GM21515 (cell line): Measurements from ENCODE around the gene RASSF4.
"Not testable (repeated sequence)": the region's sequence is repeated elsewhere in the genome, so short reads cannot be mapped to it uniquely, and the experiment has no call there.

Source experiments
- ATAC-seq: cut with Tn5 transposase; IDR thresholded peaks from one replicate; pipeline ENCODE4 v1.9.1; 2021; ENCODE audit not compliant: unreplicated experiment

RASSF4 gene

GRCh38 chr10:45000752-45001380, 41.3 kb downstream of the RASSF4 start, which contains the start of gene ZNF22:
TSS of gene ZNF22 (plus strand) at chr10:45000923. CDS start at chr10:45003369, 2,446 bp downstream.
- ATAC-seq: peak; percentile 74

- peak; percentile 72 for ATAC-seq
Observed at GRCh38 chr10:45001381-45002148, 42.0 kb downstream of the RASSF4 start.

- no peak for ATAC-seq
Observed at GRCh38 chr10:45003432-45004000, 43.9 kb downstream of the RASSF4 start.

- ATAC-seq: no peak
Observed at GRCh38 chr10:45004661-45005060, 45.1 kb downstream of the RASSF4 start.

GRCh38 chr10:45005284-45005683, 45.7 kb downstream of the RASSF4 start:
- no peak for ATAC-seq

- no peak for ATAC-seq
Observed at GRCh38 chr10:45006276-45007030, 46.9 kb downstream of the RASSF4 start.

GRCh38 chr10:45008524-45009161, 49.0 kb downstream of the RASSF4 start:
- peak; percentile 88 for ATAC-seq

- not testable (repeated sequence) for ATAC-seq
Observed at GRCh38 chr10:45014557-45014956, 55.0 kb downstream of the RASSF4 start.

- ATAC-seq: no peak
Observed at GRCh38 chr10:45015590-45015989, 56.0 kb downstream of the RASSF4 start.

GRCh38 chr10:45023426-45023825, 63.8 kb downstream of the RASSF4 start:
- ATAC-seq: no peak

- no peak for ATAC-seq
Observed at GRCh38 chr10:45034301-45034700, 74.7 kb downstream of the RASSF4 start.

- no peak for ATAC-seq
Observed at GRCh38 chr10:45035673-45036072, 76.1 kb downstream of the RASSF4 start.

- ATAC-seq: no peak
Observed at GRCh38 chr10:45040921-45041542, 81.4 kb downstream of the RASSF4 start.

- ATAC-seq: no peak
Observed at GRCh38 chr10:45044290-45044689, 84.7 kb downstream of the RASSF4 start.
